Neural cell (in vitro differentiated cells): ENCODE data around the gene MYOF.

Source experiments
- EZH2 ChIP-seq: fragments of 200-600, 300-800 bp; shearing (Covaris generic), sonication (generic); IDR thresholded peaks from 2 replicates; pipeline ENCODE4 v1.6.1; 2014; ENCODE audit warnings: antibody characterized with exemption, low read length, borderline replicate concordance, mild to moderate bottlenecking; ENCODE audit not compliant: insufficient read depth, poor library complexity, severe bottlenecking
- MXI1 ChIP-seq: fragments of 450-650 bp; conservative IDR thresholded peaks from 2 replicates; pipeline ENCODE4 v1.6.1; 2014; ENCODE audit warnings: antibody characterized with exemption, mild to moderate bottlenecking; ENCODE audit not compliant: poor library complexity, severe bottlenecking
- POLR2AphosphoS5 ChIP-seq: IDR thresholded peaks from 2 replicates; pipeline ENCODE4 v1.6.1; 2012
- SMC3 ChIP-seq: fragments of 450-650 bp; conservative IDR thresholded peaks from 2 replicates; pipeline ENCODE4 v1.6.1; 2014; ENCODE audit warnings: antibody characterized with exemption, mild to moderate bottlenecking, moderate library complexity; ENCODE audit not compliant: poor library complexity
- TAF1 ChIP-seq: IDR thresholded peaks from 2 replicates; pipeline ENCODE4 v1.6.1; 2012; ENCODE audit warnings: low read depth
- TF ChIP-seq, protein P1 (sequence below): fragments of 450-650 bp; IDR thresholded peaks from 2 replicates; pipeline ENCODE4 v1.5.1; 2014; ENCODE audit warnings: antibody characterized with exemption, mild to moderate bottlenecking, moderate library complexity; ENCODE audit not compliant: poor library complexity, severe bottlenecking

DNA sequence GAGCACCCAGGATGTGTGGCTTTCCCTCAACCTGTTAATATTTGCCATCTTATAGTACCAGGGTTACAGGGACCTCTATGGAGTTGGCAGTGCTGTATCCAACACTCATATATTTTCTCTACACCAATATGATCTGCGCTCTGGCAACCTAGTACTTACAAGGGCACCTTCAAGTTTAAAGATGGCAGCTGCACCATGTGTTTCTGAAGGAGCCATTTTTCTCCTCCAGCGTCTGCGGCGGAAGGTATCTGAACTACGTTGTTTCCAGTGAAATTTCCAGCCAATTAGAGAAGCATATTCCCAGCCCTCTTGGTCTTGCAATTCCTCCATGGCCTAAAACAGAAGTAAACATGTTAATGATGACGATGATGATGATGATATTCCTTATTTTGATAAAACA, 125.6 kb downstream of the MYOF start:
- TF ChIP-seq TAF1 (no peak), MXI1 (no peak), SMC3 (no peak), POLR2AphosphoS5 (no peak), EZH2 (no peak)
- TF ChIP-seq, protein P1, sequence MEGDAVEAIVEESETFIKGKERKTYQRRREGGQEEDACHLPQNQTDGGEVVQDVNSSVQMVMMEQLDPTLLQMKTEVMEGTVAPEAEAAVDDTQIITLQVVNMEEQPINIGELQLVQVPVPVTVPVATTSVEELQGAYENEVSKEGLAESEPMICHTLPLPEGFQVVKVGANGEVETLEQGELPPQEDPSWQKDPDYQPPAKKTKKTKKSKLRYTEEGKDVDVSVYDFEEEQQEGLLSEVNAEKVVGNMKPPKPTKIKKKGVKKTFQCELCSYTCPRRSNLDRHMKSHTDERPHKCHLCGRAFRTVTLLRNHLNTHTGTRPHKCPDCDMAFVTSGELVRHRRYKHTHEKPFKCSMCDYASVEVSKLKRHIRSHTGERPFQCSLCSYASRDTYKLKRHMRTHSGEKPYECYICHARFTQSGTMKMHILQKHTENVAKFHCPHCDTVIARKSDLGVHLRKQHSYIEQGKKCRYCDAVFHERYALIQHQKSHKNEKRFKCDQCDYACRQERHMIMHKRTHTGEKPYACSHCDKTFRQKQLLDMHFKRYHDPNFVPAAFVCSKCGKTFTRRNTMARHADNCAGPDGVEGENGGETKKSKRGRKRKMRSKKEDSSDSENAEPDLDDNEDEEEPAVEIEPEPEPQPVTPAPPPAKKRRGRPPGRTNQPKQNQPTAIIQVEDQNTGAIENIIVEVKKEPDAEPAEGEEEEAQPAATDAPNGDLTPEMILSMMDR = no peak
